Spleen (tissue), 11 donors: ENCODE data around the gene SMARCD3. TPM values are rescaled to one million over a fixed set of nuclear protein-coding genes. Genes with fewer than 3 reads are reported as not detected.

Experiments
- DNase-seq: peaks from one replicate; pipeline ENCODE4 v3.0.0-alpha.2; 2020
- H3K27ac ChIP-seq, 8 donors: fragments of 200-600 bp; sonication (generic) in 7 of 8; 1 replicate in 4 of 8; 2 replicates in 4 of 8; pipeline versions ENCODE4 v1.5.0 to v1.8.0; 2016 to 2021; ENCODE audit warnings: inconsistent platforms in 4 of 8, mild to moderate bottlenecking in 4 of 8, moderate library complexity in 1 of 8
- H3K27me3 ChIP-seq, 7 donors: fragments of 200-600 bp; sonication (generic) in 6 of 7; replicated peaks in 1 of 7; 1 replicate in 4 of 7; 2 replicates in 3 of 7; pipeline versions ENCODE4 v1.5.0 to v1.8.0; 2016 to 2021; ENCODE audit warnings: inconsistent platforms in 3 of 7, mild to moderate bottlenecking in 1 of 7
- H3K36me3 ChIP-seq, 6 donors: fragments of 200-600 bp; sonication (generic) in 5 of 6; 1 replicate in 4 of 6; 2 replicates in 2 of 6; pipeline versions ENCODE4 v1.5.0 to v1.8.0; 2016 to 2021; ENCODE audit warnings: inconsistent platforms in 2 of 6
- H3K4me1 ChIP-seq, 6 donors: fragments of 200-600 bp; sonication (generic) in 5 of 6; 1 replicate in 3 of 6; 2 replicates in 3 of 6; pipeline versions ENCODE4 v1.5.0 to v1.8.0; 2016 to 2021; ENCODE audit warnings: inconsistent platforms in 3 of 6
- H3K4me3 ChIP-seq, 8 donors: fragments of 200-600 bp; sonication (generic) in 7 of 8; 1 replicate in 4 of 8; 2 replicates in 4 of 8; pipeline versions ENCODE4 v1.5.0 to v1.8.0; 2016 to 2021; ENCODE audit warnings: inconsistent platforms in 4 of 8, mild to moderate bottlenecking in 4 of 8, moderate library complexity in 2 of 8
- H3K9me3 ChIP-seq, 8 donors: fragments of 200-600 bp; sonication (generic) in 7 of 8; 1 replicate in 4 of 8; 2 replicates in 4 of 8; pipeline versions ENCODE4 v1.5.0 to v1.8.0; 2016 to 2021; ENCODE audit warnings: inconsistent platforms in 4 of 8
- POLR2A ChIP-seq, 3 donors: fragments of 450-650 bp; IDR thresholded peaks; one replicate each; pipeline ENCODE4 v1.5.1; 2017; ENCODE audit warnings: antibody characterized with exemption in 3 of 3, mild to moderate bottlenecking in 1 of 3
- POLR2AphosphoS5 ChIP-seq, 3 donors: sonication (generic); formaldehyde crosslinking; IDR thresholded peaks; one replicate each; pipeline ENCODE4 v1.5.1; 2017; ENCODE audit warnings: antibody characterized with exemption in 3 of 3
- WGBS, 5 donors: extraction: QIAGEN DNeasy Blood & Tissue Kit in 3 of 5; methylation state at CpG; one replicate each; pipeline versions ENCODE4 v1.1.5 to v1.1.7; 2013 to 2018; 5-methylcytosine and 5-hydroxymethylcytosine counted together
- intact Hi-C: fragments of 100-400 bp; cut with DNase I; formaldehyde crosslinking; loops from one replicate; pipeline ENCODE4 v1.15.0; 2023; ENCODE audit warnings: low total_unique reads
- polyA plus RNA-seq, 3 donors: library from polyadenylated mRNA; stranded (reverse); fragments of 200-250 nt; gene quantifications; one replicate each; pipeline ENCODE4 v1.2.1, GENCODE V29; 2013
- total RNA-seq, 7 donors: library from RNA; depleted of rRNA in 3 of 7; stranded (reverse); fragments of >200 nt in 3 of 7; fragmentation: NEBNext Ultra II Directional in 4 of 7; extraction: Animal tissue kit (Norgen Biotek cat#: 25700) in 4 of 7; gene quantifications; one replicate each; pipeline versions ENCODE4 v1.1.0 to v1.2.1, GENCODE V29; 2016 to 2021
- TF ChIP-seq, protein P1 (sequence below), 11 experiments: fragments of 200-600 bp in 7 of 11; fragments of 450-650 bp in 4 of 11; sonication (generic) in 4 of 11; IDR thresholded peaks in 8 of 11; conservative IDR thresholded peaks in 3 of 11; 1 replicate in 7 of 11; 2 replicates in 4 of 11; pipeline versions ENCODE4 v1.4.0 to v1.8.0; 2016 to 2021; ENCODE audit warnings: antibody characterized with exemption in 11 of 11, inconsistent platforms in 4 of 11, mild to moderate bottlenecking in 1 of 11
- donor health status: healthy with polysubstance abuse.
- donor health status: DM: no; HTN: no; CAD: no; lungs with moderate emphysema.
- donor health status: DM: no; HTN: no; CAD: no.
- donor health status: Bipolar disorder and iron deficiency.
- donor health status: healthy.
- donor health status: DM: no; HTN: no; CAD: no.
- donor health status: DM: yes; HTN: yes; CAD: no.

The SMARCD3 gene
- total and polyA plus RNA-seq, 10 donors = 8.8 to 40.2 (median 16.5) TPM

DNA sequence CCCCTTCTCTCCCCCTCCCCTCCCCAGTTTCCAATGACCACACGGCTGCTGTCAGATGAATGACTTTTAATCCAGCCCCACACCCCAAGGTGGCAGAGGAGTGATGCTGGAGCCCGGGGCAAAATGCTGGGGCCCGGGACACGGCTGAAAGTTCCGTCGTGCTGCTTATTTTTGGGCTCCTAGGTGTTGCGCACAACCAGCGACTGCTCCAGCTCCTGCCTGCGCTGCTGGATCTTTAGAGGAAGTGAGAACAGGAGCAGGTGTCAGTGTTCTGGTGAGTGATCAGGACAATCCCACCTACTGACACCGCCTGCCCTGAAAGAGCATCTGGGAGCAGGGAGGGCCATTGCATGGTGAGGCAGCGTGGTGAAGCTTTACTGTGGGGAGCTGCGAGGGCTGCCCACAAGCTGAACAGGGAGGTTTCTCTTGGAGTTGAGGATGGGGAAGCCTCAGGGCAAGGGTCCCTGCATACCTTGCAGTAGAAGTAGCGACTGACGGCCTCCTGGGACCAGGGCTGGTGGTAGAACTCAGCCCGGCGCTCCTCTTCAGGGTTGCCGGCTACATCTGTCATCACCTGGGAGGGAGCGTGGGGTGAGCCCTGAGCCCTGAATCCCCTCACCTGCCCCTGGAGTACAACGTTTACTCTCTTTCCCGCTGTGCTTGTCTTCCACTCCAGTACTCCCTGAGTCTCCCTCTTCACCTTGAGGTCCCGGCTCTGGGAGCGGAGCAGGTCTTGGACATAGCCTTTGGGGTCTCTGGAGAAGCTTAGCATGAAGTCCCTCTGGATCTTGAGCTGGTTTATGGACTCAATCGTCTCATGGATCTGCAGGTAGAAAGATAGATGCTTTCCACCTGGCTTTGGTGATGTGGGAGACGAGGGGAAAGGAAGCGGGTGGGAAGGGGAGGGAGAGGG, 9.3 kb downstream of the SMARCD3 start:
- Histone ChIP-seq H3K27ac (no peak overlapping the region), H3K4me3 (no peak overlapping the region), H3K9me3 (no peaks in the 10 kb centered on the region), H3K36me3 (peaks cover 0 to 81% (median 52%) of the 10 kb centered on the region in 6 donors), H3K4me1 (peaks cover 8 to 42% (median 26%) of the 10 kb centered on the region in 6 donors), H3K27me3 (peaks cover 0 to 6% (median 0%) of the 10 kb centered on the region in 7 donors)
- DNase-seq = peak; percentile 65
- 84 to 91% (median 87%) methylated on average over 20 to 25 of the region's 25 CpGs for WGBS, 5 donors
- intact Hi-C loops = no loop called here
- TF ChIP-seq POLR2AphosphoS5 (IDR thresholded peaks at IDR 0.05) (peak in 1 of 3 donors; percentile 11), POLR2A (IDR thresholded peaks at IDR 0.05) (no peak)

DNA sequence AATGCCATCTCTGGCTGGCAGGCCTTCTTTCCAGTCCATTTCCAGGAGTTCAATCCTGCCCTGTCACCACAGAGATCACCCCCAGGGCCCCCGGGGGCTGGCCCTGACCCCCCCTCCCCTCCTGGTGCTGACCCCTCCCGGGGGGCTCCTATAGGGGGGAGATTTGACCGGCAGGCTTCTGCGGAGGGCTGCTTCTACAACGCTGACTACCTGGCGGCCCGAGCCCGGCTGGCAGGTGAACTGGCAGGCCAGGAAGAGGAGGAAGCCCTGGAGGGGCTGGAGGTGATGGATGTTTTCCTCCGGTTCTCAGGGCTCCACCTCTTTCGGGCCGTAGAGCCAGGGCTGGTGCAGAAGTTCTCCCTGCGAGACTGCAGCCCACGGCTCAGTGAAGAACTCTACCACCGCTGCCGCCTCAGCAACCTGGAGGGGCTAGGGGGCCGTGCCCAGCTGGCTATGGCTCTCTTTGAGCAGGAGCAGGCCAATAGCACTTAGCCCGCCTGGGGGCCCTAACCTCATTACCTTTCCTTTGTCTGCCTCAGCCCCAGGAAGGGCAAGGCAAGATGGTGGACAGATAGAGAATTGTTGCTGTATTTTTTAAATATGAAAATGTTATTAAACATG, 10.2 kb downstream of the SMARCD3 start:
- H3K27ac ChIP-seq = no peak overlapping the region
- H3K27me3 ChIP-seq = no peaks in the 10 kb centered on the region
- peaks cover 10 to 42% (median 26%) of the 10 kb centered on the region in 6 donors for H3K4me1 ChIP-seq
- no peaks in the 10 kb centered on the region for H3K9me3 ChIP-seq
- intact Hi-C loops = no loop called here
- peak; percentile 71 for DNase-seq
- H3K36me3 ChIP-seq = peaks cover 0 to 85% (median 52%) of the 10 kb centered on the region in 6 donors
- TF ChIP-seq, protein P1, sequence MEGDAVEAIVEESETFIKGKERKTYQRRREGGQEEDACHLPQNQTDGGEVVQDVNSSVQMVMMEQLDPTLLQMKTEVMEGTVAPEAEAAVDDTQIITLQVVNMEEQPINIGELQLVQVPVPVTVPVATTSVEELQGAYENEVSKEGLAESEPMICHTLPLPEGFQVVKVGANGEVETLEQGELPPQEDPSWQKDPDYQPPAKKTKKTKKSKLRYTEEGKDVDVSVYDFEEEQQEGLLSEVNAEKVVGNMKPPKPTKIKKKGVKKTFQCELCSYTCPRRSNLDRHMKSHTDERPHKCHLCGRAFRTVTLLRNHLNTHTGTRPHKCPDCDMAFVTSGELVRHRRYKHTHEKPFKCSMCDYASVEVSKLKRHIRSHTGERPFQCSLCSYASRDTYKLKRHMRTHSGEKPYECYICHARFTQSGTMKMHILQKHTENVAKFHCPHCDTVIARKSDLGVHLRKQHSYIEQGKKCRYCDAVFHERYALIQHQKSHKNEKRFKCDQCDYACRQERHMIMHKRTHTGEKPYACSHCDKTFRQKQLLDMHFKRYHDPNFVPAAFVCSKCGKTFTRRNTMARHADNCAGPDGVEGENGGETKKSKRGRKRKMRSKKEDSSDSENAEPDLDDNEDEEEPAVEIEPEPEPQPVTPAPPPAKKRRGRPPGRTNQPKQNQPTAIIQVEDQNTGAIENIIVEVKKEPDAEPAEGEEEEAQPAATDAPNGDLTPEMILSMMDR (IDR thresholded peaks at IDR 0.05 in 8 of 11, conservative IDR thresholded peaks at IDR 0.05 in 3 of 11) = no peak
- TF ChIP-seq POLR2A (IDR thresholded peaks at IDR 0.05) (no peak), POLR2AphosphoS5 (IDR thresholded peaks at IDR 0.05) (no peak)
- no peak overlapping the region for H3K4me3 ChIP-seq
- WGBS, 5 donors = 66 to 80% (median 76%) methylated on average over 11 to 17 of the region's 17 CpGs

DNA sequence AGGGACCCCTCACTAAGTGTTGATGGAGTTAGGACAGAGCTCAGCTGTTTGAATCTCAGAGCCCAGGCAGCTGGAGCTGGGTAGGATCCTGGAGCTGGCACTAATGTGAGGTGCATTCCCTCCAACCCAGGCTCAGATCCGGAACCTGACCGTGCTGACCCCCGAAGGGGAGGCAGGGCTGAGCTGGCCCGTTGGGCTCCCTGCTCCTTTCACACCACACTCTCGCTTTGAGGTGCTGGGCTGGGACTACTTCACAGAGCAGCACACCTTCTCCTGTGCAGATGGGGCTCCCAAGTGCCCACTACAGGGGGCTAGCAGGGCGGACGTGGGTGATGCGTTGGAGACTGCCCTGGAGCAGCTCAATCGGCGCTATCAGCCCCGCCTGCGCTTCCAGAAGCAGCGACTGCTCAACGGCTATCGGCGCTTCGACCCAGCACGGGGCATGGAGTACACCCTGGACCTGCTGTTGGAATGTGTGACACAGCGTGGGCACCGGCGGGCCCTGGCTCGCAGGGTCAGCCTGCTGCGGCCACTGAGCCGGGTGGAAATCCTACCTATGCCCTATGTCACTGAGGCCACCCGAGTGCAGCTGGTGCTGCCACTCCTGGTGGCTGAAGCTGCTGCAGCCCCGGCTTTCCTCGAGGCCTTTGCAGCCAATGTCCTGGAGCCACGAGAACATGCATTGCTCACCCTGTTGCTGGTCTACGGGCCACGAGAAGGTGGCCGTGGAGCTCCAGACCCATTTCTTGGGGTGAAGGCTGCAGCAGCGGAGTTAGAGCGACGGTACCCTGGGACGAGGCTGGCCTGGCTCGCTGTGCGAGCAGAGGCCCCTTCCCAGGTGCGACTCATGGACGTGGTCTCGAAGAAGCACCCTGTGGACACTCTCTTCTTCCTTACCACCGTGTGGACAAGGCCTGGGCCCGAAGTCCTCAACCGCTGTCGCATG, 11.0 kb downstream of the SMARCD3 start:
- TF ChIP-seq POLR2AphosphoS5 (IDR thresholded peaks at IDR 0.05) (peak in 2 of 3 donors; percentile 35 to 64), POLR2A (IDR thresholded peaks at IDR 0.05) (no peak)
- TF ChIP-seq, protein P1 (IDR thresholded peaks at IDR 0.05 in 8 of 11, conservative IDR thresholded peaks at IDR 0.05 in 3 of 11) = no peak
- DNase-seq = peak; percentile 78
- Histone ChIP-seq H3K4me3 (no peak overlapping the region), H3K36me3 (peaks cover 0 to 85% (median 52%) of the 10 kb centered on the region in 6 donors), H3K27ac (no peak overlapping the region), H3K27me3 (no peaks in the 10 kb centered on the region), H3K9me3 (no peaks in the 10 kb centered on the region), H3K4me1 (peaks cover 12 to 40% (median 25%) of the 10 kb centered on the region in 6 donors)
- 87 to 94% (median 92%) methylated on average over 16 to 44 of the region's 44 CpGs for whole genome bisulfite sequencing, 5 donors
- intact Hi-C loops = no loop called here

DNA sequence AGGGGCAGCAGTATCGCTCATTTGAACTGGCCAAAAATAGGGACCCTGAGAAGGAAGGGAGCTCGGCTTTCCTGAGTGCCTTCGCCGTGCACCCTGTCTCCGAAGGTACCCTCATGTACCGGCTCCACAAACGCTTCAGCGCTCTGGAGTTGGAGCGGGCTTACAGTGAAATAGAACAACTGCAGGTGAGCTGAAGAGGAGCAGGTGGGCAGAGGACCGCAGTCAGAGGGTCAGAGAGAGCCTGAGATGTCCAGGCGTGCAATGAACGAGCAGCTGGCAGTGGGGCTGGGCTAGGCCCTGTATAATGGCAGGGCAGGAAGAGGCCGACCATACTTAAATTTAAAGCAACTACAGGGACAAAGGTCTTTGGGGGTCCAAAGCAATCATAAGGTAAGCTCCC, 12.1 kb downstream of the SMARCD3 start:
- Histone ChIP-seq H3K36me3 (peaks cover 0 to 76% (median 51%) of the 10 kb centered on the region in 6 donors), H3K4me3 (no peak overlapping the region), H3K27ac (no peak overlapping the region), H3K9me3 (no peaks in the 10 kb centered on the region), H3K27me3 (no peaks in the 10 kb centered on the region), H3K4me1 (peaks cover 13 to 47% (median 31%) of the 10 kb centered on the region in 6 donors)
- no peak for TF ChIP-seq POLR2AphosphoS5 (IDR thresholded peaks at IDR 0.05)
- TF ChIP-seq, protein P1 (IDR thresholded peaks at IDR 0.05 in 8 of 11, conservative IDR thresholded peaks at IDR 0.05 in 3 of 11) = no peak
- no peak for TF ChIP-seq POLR2A (IDR thresholded peaks at IDR 0.05)
- intact Hi-C loops = no loop called here
- peak; percentile 56 for DNase-seq
- 89 to 96% (median 95%) methylated on average over 13 of the region's 13 CpGs for WGBS, 5 donors
